NCI-H1417 (cell line): ENCODE measurements around the gene TIMP3.

Experiments
- DNase-seq, 3 experiments: peaks; one replicate each; lab custom pipeline; 2025; lab: John Stamatoyannopoulos, UW

TIMP3 gene

DNA sequence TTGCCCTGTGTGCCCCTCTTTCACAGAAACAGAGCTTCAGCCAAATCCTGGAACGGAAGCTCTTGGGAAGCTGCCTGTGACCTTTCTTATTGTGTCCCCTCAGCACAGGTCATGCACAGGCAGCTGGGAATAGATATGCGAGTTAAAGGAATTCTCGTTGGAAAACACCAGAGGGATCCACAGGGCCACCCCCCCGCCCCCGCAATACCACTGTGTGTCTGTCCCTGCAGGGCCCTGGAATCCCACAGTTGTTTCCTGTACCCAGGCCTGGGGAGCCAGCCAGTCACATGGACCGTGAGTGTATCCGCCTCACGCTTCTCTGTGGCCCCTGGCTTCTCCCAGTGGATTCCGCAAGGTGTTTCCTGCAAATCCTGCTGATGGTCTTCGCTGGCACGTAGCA, 29.0 kb downstream of the TIMP3 start:
- DNase-seq = no peak

DNA sequence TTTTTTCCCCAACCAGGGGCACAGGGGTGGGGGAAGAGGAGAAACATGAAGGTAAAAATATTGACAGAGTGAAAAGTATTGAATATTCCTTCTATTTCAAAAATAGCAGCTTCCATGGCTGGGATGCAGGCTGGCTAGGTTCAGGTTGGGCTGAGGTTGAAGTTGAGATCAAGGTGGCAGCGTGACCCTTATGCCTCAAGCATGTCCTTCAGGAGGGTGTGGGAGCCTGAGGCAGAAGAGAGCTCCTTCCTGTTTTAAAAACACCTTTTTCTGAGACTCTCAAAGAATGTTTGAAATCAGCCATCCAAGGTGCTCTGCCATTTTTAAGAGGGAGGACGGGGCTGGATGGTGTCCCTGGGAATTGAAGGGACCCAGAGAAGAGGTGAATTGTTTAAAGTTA, 29.5 kb downstream of the TIMP3 start:
- no peak for DNase-seq

DNA sequence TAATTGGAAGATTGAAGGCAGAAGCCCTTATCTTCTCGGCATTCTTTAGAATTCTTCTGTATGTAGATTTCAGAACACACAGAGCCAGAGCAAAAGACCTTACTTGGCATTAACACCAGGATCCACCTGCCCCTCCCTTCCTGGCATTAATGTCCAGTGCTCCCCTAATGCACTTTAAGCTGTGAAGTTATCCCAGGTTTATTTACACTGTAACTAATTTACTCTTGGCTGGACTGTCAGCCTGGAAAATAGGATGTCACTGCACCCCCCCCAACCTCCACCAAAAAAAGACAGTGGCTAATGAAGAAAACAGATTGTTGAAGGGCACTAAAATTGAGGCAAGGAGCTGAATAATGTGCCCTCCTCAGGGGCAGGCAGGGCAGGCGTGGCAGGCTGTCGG, 30.1 kb downstream of the TIMP3 start:
- DNase-seq = no peak

DNA sequence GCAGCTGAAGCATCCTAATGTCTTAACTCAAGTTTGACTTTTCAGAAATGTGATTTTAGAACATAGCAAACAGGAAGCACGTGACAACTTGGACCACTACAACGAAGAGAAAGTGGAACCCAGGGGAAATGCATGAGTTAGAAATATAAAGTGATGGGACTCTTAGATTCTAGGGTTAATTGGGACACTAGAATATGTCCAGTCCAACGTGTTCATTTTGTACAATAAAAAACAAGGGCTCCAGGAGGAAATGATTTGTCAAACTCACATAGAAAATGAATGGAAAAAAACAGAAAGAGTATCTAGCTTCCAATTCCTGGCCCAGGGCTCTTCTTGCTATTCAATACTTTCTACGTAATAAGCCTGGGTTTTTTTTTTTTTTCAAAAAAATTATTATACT, 30.7 kb downstream of the TIMP3 start:
- DNase-seq = no peak

DNA sequence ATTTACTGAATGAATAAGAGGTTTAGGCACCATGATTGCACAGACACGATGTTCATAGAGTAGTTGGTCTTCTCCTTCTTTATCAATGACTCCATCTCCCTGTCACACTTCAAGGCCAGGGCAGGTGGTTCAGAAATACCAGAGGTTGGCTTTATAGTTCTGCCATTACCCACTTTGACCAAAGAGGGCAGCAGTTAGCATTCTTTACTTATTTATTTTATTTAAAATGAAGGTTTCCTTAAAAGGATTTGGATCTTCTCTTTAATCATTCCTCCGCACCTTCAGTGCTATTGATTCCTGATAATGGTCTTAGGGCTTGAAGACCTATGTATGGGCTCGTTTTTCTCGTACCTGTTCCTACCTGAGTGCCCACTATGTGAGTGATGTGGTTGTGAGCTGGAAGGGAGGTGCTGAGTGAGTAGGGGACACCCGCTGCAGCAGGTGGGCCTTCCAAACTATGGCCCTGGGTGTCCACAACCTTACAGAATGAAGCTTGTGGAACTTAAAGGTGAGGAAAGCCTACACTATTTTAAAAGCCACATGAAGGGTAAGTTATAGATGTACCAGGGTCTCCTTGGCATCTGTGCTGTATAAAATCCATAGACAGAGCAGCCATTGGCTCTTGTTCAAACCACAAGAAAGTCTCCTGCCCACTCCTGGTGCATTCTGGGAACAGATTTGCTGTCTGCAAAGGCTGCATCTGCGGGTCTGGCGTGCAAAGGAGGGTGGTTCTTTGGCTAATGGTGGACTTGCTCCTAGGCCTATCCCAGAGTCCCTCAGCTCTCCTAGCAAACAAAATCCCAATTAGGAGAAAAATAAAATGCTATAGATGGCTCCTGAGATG, 35.0 kb downstream of the TIMP3 start:
- peak in 1 of 3 experiments; percentile 5 for DNase-seq

DNA sequence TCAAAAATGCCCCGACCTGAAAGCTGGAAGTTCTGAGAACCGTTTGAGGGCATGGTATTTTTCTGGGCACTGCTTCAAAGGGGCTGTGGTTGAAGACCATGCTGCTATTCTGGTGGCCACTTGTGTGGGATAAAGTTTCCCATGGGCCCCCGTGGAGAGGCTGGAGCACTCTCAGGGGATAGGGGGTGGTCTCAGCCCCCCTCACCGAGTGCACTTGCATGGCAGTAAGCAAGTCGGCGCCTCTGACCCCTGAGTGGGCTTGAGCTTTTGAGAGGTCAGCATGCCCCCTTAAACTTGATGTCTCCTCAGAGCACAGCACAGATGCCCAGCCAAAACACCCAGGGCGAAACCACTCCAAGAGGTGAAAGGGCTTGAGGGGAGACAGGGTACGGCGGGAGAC, 35.6 kb downstream of the TIMP3 start:
- DNase-seq = no peak

DNA sequence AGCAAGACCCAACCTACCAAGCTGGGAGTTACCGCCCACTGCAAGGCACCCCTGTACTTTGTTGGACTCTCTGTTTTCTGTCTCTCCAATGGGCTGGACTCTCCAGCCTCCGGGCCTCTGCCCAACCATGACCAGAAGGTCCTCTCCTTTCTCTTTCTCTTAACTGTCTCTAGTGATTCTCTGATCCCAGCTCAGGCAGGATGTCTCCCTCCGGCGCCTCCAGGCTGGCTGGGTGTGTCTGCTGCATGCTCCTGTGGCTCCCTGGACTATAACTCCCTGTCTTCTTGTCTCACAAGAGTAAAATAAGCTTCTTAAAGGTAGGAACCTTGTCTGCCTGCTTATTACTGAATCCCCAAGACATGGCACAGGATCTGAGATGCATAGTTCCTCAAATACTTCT, 36.3 kb downstream of the TIMP3 start:
- DNase-seq = no peak

DNA sequence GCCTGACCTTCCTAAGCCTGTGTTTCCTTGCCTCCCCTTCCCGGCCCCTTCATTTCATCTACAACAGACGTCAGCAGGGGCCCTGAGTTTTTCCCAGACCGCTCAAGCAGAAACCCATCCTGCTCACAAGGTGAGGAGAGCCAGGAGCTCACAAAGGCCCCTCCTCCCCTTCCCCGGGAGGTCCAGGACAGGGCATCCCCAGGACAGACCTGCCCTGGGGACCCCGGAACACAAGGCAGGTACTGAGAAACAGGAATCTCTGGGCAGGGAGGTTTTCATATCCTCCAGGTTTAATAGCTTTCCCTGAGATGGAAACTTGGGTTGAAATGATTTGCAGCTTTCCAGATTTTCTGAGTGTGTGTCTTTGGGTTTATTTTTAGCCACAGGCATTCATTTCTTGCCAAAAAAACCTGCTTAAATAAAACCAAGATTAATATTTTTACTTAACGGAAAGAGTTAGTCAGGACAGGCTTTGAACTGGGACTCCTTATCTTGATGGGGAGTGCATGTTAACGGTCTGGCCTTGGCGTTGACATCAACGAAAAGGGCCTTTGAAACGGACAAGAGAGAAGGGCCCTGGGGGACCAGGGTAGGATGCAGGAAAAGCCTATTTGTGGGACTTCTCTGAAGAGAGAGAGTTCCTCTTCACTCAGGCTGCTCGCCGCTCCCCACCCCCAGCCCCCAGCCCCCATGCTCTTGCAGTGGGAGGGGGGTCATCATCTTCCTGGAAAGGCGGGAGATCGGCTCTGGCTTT, 38.5 kb downstream of the TIMP3 start:
- no peak for DNase-seq

DNA sequence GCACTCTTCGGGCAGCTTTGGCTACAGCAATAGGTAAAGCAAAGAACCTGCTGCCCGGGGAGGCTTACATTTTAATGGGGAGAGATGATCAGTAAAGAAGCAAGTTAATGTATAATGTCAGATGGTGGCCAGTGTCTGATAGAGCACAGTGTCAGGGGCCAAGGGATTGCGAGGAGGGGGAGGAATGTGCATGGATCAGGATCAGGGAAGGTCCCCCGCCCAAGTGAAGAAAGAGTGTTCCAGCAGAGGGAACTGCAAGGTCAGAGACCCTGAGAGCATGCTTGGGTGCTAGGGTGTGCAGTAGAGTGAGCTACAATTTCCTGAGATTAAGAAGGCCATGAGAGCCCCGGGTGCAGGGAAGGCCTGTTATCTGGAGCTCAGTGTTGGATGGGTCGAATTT, 39.7 kb downstream of the TIMP3 start:
- no peak for DNase-seq

DNA sequence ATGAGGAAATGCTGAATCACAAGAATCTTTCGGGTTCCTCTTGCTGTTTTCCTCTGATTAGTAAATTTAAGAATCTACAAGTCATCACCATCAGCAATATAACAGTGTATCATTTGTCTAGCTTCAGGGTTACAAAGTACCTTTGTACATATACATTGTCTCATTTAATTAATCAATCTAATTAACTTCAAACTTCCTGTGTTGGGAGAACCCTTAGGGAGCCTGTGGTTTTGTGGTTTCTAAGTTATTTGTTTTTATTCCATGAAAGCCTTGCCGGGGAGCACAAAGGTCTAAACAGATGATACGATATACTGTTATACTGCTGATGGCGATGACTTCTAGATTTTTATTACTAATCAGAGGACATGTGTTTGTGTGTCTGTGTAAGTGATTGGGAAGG, 41.0 kb downstream of the TIMP3 start:
- no peak for DNase-seq

DNA sequence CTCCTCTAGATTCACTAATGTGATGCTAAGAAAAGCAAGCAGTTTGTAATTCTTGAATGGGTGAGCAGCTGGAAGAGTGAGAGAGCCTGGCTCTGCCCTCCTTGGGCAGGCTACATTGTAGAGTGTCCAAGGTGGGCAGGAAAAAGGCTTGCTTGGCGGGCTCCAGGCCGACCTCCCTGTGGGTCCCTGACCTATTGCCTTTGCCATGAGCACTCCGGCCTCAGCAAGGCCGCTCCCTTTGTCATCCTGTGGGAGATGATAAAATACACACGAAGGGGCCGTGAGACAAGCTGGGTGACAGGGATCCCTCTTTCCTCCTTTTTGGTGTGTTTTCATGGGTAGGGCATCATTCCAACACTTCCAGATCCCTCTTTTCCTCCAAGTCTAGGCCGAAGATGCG, 41.8 kb downstream of the TIMP3 start:
- no peak for DNase-seq

DNA sequence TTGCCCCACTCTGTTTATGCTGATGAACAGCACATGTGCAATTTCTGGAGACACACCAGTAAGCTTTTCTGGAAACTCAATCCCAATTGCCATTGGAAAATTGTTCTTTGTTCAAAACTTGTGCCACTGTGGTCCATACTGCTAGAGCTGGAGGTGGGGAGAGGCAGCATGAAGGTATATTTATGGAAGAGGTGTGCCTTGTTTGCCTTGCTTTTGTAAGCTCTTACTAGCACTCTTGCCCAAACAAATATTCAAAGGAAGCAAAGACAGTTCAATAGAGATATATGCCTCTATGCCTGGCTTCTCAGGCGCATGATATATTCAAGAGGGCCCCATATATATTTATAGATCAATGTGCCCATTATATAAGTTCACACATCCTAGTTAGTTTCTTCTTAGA, 42.7 kb downstream of the TIMP3 start:
- no peak for DNase-seq

DNA sequence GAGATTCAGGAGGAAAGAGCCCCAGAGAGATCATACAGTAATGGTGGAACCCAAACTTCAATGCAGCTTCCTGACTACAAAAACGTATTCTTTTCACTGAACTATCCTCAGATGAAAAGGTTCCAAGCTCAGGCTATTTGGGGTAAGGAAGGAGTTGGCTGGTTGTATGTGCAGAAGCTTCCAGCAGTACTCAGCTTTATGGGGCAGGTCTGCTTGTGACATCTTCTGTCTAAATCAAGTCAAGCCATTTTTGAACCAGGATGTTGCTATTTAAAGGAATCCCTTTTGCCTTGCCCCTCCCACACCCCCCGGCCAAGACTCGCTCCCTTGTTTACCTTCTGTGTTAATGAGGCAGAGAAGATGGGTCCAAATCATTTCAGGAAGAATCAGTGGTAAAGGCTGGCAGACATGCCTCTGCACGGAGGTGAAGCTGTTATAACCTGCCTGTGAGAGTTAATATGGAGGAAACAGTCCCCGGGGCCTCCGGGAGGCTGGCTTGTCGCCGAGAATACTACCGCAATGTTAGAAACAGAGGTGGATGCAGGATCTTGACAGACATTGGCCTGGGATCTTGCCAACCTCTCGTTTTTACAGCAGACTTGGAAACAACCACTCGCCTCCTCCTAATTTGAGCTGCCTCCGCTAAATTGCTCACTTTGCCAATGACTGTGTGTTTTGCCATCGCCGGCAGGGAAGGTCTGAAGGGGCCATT, 45.4 kb downstream of the TIMP3 start:
- DNase-seq = peak in 1 of 3 experiments; percentile 15

DNA sequence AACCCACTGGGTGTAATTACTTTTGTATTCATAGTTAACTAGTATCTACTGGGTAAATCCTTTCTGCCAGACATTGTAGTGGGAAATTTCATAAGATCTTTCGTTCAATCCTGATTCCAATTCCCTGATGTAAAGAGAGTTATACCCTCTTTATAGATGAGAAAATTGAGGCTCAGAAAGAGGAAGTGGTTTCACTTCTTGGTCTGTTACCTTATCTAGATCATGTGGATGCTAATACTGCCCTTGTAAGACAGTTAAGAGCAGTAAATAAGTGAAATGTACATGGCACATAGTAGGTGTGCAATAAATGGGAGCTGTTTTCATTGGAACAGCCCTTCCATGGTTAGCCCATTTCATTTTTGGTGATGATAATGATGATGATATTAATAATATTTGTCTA, 46.7 kb downstream of the TIMP3 start:
- DNase-seq = no peak

DNA sequence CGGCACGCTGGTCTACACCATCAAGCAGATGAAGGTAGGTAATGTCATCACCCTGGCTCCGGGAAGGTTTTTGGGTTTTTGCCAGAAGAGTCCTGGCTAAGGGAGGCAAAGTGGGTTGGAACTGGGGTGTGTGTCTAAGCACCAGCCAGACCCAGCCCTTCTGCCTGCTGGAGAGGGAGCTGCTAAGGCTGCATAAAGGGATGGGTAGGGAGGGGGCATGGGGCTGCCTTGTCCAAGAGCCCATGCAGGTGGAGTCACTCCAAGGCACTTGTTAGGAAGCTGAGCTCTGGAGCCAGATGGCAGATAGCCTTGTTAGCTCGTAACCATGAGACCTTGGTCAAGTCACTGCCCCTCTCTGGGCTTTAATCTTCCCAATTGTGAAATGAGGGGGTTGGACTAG, 48.0 kb downstream of the TIMP3 start:
- DNase-seq = no peak

DNA sequence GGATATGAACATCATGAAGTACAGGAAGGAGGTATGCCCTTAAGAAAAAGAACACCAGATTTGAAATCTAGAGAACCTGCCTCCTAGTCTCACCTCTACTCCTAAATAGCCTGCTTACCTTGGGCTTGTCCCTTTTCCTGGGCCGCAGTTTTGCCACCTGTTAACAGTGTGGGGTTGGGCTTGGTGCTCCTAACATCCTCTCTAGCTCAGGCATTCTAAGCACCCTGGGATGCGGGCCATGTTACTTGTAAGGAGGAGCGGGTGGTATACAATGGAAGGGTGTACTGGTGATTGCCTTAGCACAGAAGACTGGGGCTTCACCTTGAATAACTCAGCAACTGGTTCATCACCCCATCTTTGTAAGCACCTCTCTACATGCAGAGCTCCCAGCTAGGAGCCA, 48.7 kb downstream of the TIMP3 start:
- DNase-seq = no peak

DNA sequence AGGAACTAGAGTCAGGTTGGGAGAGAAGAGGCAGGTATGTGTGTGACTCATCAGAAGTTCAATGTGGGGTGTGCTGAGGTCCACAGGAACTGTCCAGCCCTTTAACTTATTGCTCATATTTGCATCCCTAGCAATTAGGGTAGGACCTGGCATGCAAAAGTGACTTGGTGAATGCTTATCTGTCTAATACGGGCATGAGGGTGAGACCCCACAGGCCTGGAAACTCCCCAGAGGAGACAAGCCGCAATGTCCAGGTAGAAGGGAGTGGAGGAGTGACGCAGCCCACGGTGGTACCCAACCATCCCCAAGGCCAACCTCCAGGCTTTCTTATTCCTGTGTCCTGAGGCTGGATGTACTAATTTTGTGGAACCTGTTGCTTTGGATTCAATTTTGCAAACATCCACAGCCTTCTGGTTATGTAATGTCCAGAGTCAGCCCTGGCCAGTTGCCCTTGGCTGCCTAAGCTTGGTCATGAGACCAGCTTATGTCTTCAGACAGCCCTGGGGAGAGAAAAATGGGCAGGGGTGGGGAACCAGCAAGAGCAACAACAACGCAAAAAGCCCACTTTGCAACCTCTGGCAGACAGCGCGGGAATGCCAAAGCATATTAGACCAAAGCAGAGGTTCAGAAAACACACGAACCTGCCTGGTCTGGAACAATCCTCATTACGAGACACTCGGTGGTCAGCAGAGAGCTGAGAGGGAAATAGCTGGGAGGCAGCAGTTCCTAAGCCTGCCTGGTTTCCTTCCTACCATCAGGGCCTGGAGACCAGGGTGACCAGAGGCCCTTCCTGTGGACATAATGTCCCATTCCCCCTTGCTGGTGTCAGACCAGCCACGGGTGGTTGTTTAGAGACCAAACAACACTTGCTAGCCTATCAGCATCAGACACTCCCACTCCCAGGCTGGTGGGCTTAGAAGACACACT, 49.3 kb downstream of the TIMP3 start:
- DNase-seq = no peak

DNA sequence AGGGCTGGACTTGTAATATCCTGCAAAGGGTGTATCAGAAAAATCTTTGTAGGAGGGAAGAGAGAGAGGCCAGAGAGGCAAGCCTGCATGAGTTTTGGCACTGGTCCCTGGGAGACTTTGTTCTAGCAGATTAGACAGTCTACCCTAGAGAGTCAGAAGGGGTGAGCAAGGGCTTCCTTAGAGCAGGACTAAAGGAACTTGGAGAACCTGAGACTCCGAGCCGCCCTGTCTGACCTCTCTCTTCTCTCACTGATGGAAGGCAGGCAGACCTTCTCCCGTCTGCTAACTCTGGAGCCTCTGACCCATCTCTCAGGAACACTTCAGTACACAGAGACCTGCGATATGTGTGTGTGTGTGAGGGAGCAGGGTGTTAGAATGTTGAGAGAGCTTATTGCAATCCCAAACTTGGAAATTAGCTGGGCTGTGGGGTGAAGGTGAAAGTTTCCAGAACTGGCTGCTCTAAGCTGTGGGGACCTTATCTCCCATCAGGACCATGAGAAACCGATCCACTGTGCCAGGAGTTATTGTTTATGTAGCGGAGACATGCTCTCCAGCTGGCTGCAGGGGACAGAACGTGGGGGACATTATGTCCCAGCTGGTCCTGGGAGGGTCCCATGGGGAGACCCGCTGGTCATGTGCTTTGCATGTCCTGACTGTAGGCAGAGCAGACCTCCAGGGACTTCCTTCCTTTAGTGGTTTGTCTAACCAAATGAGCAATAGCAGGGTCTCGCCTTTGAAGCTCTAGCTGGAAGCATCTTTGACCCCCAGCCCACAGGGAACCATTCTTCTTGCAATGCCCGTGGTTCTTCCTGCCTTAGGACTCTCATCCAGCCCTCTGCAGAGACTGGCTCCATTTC, 51.1 kb downstream of the TIMP3 start:
- DNase-seq = no peak

DNA sequence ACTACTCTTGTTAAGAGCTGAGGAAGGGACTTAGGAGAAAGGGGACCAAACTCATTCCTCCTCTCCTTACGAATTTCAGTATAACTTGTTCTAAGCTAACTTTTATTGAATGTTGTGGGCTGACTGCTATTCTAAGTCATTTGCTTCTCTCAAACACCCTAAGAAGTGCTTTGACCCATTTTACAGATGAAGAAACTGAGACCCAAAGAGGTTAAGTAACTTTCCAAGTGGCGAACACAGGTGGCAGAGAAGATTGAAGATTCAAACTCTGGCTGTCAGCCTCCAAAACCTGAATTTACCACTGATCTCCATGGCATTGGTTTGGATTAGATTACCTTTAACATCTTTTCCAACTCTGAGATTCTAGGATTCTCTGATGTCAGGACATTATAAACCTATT, 52.2 kb downstream of the TIMP3 start:
- DNase-seq = no peak

DNA sequence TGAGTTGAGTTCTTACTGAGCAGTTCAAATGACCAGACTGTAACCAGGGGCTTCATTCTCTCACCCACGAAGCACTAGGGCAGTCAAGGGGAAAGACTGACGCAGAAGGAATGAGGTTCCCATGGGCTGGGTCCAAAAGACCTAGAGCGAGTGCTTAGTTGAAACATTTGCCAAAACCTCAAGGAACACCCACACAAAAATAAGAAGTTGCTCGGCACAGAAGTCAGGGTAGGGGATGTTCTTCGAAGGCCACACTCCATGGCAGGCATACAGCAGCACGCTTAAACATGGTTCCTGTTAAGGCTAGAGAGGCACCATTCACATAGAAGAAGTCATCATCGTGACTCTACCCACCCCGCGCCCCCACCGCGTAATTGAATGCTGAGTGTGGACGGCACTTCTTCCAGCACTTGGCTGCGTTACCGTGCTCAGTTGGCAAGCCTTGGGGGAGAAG, 52.9 kb downstream of the TIMP3 start:
- DNase-seq = no peak
